Hematopoietic multipotent progenitor cell (in vitro differentiated cells): ENCODE data around the gene PRDM15. TPM values are rescaled to one million over a fixed set of nuclear protein-coding genes. Genes with fewer than 3 reads are reported as not detected.
A peak's percentile ranks its signal among the peaks of the same experiment; 100 is the strongest.

Source experiments
- DNase-seq, 3 donors: peaks; one replicate each; pipeline ENCODE4 v3.0.0-alpha.2; 2011 to 2015; ENCODE audit warnings: low read depth in 2 of 3, low spot score in 2 of 3
- total RNA-seq: library from RNA; depleted of rRNA; stranded (reverse); fragments of >200 nt; gene quantifications from one replicate; pipeline ENCODE4 v1.2.3, GENCODE V29; 2012

PRDM15 gene, protein sequence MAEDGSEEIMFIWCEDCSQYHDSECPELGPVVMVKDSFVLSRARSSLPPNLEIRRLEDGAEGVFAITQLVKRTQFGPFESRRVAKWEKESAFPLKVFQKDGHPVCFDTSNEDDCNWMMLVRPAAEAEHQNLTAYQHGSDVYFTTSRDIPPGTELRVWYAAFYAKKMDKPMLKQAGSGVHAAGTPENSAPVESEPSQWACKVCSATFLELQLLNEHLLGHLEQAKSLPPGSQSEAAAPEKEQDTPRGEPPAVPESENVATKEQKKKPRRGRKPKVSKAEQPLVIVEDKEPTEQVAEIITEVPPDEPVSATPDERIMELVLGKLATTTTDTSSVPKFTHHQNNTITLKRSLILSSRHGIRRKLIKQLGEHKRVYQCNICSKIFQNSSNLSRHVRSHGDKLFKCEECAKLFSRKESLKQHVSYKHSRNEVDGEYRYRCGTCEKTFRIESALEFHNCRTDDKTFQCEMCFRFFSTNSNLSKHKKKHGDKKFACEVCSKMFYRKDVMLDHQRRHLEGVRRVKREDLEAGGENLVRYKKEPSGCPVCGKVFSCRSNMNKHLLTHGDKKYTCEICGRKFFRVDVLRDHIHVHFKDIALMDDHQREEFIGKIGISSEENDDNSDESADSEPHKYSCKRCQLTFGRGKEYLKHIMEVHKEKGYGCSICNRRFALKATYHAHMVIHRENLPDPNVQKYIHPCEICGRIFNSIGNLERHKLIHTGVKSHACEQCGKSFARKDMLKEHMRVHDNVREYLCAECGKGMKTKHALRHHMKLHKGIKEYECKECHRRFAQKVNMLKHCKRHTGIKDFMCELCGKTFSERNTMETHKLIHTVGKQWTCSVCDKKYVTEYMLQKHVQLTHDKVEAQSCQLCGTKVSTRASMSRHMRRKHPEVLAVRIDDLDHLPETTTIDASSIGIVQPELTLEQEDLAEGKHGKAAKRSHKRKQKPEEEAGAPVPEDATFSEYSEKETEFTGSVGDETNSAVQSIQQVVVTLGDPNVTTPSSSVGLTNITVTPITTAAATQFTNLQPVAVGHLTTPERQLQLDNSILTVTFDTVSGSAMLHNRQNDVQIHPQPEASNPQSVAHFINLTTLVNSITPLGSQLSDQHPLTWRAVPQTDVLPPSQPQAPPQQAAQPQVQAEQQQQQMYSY
- 13.5 TPM for total RNA-seq

DNA sequence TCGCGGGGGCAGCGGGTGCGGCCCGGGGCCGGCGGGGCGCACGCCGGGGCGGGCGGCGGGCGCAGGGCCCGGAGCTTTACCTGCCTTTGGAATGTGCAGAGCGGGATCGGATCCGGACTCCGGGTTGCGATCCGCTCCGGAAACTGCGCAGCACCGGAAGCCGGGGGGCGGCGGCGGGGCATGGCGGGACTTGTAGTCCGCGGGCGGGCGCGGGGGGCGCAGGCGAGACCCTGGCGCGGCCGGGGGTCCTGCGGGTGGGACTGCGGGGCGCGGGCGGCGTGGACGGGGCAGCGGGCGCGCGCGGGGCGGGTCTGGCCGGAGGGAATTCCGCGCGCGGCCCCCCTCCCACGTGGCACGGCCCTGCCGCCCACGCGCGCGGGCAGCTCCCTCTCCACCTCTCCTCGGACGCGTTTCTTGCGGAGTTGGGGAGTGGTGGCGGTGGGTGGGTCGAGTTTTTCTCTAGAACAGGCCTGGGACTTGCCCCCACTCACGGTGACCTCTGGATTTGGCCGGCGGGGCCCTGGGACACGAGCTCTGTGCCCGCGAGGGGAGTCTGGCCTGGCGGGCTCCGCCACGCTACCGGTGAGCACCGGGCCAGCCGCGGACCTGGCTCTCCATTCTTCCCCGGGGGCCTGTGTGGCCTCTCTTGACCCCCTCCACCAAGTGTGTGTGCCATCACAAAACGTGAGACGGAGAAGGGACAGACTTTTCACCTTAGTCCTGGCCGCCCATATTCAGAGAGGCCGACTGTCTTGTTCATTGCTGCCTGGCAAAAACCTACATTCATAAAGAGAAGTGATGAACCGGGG is at the start of gene PRDM15:
Gene PRDM15 (minus strand): TSS at position 155 of the 809 bp plus-strand sequence. CDS start 18,981 bp downstream, outside the sequence.
- DNase-seq, result peak; percentile 31 to 81 (median 80)

DNA sequence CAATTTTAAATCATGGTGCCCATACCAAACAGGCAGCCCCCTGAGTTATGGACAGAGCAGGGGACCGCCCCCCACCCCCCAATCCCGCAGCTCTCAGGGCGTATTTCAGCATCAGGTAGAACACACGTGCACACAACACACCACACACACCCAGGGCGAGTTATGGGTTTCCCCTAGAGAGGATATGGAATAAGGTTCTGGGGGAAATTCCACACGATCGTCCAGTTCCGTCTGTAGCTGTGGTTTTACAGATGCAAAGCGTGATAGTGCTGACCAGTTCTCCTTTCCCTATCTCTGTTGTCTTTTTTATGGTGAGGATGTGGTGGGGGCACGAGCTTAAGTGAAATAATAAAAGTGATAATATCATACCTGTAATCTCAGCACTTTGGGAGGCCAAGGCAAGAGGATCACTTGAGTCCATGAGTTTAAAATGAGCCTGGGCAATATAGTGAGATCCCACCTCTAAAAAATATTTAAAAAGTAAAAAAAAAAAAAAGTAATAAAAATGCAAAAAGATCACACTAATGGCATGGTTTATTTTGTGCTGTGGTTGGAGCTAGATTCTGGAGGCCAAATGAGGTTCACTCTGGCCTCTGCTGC is 49.6 kb upstream of the PRDM15 start:
- peak in 2 of 3 donors; percentile 83 for DNase-seq

DNA sequence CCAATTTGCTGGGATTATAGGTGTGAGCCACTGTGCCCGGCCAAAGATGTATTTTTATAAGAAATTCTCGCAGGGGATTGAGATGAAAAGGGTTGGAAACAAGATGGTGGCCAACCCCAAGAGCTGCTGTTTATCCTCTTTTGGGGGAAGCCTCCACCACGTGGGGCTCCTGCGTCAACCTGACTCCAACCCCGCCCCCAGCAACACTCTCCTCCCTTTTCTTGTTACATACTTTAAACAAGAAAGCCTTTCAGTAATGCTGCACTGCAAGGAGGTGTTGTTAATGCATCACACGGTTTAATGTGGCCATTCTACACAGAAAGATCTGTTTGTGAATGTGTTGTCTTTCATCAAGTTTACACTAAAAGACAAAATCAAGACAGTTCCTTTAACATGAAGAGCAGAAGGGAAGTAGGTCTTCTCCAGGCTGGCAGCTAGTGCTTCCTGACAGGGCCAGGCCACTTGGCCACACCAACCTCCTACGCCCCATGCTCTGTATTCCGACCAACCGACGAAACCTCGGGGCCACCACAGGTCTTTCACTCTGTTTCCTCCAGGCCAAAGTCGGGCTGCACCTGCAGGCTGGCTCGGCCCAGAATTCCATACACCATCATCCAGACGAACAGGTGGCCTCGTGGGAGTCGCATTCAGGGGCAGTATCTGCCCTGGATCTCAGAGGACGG is 48.7 kb upstream of the PRDM15 start:
- DNase-seq, result peak in 2 of 3 donors; percentile 20 to 26

DNA sequence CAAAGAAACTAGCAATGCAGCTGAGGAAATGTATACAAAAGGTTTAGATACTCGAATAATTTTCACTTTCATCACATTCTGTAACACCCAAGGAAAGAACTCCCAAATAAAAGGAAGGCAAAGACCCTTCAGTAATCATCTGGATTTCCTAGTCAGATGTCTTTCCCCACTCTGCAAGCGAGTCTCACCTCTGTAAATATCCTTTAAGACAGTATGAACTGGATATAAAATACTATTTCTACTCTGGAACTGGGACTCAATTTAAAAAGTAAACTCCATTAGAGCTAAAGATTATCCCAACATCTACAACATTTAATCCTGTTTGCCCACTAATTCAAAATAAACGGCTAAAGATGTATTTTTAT is 47.6 kb upstream of the PRDM15 start:
- DNase-seq, result no peak

DNA sequence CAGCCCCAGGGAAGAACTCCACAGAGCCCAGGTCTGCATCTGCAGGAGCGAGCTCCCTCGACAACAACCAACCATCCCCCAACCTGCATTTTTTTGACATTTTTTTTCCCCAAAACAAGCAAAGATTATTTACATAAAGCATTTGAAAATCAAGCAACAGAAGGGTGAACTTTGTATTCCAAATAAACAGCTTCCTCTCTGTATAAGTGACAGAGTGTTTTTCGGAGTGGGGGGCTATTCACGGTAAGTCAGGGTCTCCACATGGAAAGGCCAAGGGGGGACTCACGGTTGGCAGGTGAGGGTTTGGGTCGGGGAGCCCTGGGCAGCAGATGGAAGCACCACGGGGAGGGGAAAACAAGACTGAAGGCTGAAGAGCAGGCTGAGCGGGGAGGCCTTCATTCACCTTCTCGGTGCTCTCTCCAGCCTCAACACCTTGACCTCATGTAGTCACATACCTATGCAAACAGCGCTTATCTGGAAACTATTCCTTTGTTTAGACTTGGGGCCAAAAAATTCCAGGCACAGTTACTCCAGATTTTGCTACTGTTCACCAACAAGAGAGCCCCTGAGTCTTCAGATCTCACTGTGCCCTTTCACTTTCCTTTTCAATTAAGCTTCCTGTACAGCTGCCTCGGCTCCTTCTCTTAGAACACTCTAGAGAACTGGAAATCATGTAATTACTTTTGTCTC is 47.1 kb upstream of the PRDM15 start:
- peak; percentile 11 to 68 (median 66) for DNase-seq

DNA sequence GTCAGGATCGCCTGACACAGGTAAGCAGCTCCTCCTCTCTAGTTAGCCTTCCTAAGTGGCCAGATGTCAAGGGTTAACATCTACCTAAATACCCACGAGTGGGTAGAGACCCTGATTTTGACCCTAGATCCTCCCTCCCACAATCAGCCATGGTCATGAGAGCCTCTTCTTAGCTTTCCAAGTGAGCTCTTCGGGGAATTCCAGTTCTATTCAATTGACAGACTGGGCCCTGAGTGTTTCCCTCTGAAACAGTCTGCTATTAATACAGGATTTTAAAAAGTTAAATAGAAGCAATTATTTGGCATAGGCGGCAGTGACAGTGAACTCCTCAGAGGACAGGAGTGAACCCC is 46.6 kb upstream of the PRDM15 start:
- no peak for DNase-seq

DNA sequence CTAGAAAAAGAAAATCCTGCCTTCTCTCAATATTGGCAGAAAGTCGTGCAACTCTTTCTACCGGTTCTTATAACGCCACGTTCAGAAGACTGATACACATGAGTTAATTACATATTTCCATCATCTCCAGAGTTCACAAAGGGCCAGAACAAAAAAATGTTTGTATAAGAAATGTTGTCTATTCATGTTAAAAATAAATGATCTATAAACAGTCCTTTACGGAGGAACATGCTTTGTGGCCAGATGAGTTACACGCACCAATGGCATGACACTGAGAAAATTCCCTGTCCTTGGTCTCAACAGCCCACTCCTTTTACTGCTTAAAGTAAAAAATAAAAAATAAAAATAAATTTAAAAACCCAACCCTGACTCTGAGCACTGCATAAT is 45.2 kb upstream of the PRDM15 start:
- no peak for DNase-seq

DNA sequence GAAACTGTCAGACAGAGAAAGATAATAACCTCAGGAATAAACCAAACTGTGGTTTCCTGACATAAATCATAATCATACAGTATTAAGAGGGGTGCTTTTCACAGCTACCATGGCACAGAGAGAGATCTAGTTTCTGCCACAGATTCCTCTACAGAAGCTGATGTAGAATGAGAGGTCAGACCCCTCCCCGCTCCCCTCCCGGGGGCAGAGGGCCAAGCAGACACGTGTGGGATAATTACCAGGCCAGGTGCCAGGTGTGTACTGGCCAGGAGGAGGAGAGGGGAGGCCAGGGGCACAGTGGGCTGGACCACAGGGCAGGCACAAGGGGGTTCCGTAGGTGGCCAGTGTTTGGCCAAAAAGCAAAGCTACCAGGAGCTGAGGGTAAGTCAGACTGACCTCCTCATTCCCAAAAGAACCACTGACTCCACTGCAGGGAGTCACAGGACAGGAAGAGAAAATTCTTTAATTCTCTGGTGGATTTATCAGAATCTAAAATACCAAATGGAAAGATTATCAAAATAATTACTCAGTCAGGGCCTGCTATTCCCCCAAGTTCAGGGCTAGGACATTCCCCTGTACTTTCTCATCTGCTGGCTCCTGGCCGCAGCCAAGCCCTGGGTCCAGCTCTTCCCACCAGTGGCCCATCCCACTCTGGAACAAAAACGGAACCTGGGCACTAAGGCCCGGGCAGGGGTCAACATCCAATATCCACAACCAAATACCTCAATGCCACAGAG is 44.7 kb upstream of the PRDM15 start:
- peak in 2 of 3 donors; percentile 57 to 82 for DNase-seq

DNA sequence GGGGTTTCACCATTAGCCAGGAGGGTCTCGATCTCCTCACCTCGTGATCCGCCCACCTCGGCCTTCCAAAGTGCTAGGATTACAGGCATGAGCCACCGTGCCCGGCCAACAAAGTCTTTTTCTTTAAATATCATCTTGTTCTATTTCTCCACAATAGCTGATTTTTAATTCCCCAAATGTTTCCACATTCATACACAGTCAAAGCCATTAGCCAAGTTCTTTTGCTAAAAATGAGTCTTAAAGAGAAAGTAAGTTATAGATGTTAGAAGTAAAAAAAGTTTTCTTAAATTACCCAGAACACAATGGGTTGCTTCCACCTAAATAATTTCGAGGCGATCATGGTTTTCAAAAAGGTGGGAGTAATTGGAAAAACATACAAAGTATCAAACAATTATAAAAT is 44.0 kb upstream of the PRDM15 start:
- DNase-seq, result no peak

DNA sequence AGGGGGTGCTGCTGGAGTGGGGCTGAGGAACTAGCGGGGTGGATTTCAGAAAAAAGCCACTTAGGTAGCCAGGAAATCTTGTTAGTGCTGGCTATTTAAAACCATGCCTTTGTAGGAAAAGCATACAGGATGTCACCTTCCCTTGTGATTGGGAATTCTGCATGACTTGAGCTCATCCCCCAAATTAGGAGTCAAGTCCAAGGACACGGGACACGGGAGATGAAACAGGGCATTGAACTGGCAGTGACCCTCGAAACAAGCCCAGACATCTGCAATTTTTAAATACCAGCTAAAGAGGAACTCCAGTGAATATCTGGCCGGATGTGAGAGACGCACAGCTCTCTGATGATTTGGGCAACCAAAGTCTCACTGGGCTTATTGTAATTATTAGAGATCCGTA is 41.9 kb upstream of the PRDM15 start:
- peak in 2 of 3 donors; percentile 55 to 67 for DNase-seq

DNA sequence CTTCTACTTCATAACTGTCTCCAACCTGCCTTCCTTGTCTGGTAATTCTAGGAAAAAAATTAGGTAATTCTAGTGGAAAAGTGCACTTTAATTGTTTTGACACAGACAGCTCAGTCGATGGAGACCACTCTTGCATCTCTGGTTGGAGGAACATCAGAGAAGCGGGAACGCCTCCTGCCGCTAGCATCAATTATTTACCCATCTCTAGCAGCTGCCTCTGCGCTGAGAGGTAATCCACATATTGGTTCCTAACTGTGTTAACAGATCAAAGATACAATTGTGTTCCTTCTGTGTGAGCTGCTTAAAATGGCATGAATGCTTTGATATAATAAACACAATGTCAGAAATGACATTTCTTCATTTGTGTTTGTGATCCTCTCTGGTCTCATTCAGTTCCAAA is 41.3 kb upstream of the PRDM15 start:
- DNase-seq, result no peak

DNA sequence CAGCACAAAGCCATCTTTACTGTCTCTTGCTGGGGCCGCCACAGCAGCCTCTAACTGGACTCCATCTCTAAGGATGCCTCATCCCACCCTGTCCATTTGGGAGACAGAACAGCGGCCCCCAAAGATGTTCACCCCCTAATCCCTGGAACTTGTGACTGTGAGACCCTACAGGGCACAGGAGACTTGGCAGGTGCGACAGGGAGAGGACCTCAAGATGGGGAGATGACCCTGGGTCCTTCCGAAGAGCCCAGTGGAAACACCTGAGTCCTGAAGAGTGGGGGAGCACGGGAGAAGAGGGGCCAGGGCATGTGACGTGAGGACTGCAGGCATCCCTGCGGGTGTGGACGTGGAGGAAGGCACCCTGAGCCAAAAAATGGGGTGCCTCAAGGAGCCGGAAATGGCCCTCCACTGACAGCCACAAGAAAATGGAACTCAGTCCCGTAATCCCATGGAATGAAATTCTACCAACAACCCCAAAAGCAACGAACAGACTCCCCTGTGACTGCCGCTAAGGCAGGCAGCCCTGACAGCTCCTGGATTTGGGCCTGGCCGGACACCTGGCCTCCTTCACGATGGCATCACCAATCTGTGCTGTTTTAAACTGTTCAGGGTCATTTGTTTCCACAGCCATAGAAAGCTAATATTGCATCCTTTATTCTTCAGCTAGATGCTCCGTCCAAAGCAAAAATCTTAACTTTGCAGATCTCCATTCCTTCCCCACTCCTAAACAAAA is 40.7 kb upstream of the PRDM15 start:
- no peak for DNase-seq

DNA sequence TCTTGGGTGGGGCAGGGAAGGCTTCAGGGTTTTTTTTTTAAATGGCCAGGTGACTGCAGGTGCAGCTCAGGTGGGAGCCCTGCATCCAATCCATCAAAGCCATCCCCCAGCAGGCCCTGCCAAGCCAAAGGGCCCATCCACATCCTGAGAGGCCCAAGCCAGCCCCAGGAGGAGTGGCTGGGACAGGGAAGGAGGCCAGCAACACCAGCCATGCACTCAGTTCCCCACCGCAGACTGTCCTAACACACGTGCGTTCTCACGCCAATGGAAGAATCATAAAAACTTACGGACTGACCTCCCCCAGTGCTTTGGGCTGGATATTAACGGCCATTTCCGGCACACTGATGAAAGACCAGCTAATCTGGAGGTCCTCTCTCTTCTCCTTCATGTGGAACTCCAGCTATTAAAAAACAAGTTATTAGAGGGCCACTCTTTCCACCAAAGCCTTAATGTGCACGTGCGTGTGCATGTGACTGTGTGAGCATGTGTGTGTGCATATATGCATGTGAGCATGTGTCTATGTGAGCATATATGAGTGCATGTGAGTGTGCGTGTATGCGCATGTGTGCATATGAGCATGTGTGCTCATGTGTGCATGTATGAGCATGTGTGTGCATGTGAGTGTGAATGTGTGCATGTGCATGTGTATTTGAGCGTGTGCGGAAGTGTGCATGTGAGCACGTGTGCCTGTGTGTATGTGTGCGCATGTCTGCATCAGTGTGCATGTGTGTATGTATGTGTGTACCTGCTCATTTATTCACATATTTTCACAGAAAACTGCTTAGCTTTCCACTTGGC is 39.6 kb upstream of the PRDM15 start:
- no peak for DNase-seq

DNA sequence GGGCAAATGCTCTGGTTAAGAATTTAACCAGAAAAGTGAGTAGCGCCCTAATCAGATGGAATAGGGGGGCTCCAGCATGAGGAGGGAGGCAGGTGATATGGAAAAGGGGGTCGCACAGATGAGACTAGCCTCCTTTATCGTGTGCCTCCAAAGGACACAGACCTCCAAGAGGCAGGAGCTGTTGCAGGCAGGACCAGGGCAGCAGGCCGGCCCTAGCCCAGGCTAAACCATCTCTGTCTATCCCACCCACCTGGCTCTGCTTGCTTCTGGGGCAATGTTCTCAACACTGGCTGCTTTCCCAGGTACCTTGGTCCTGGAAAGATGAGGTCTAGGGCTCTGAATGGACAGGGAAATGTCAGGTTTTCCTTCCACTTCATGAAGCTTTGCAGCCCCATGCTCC is 38.4 kb upstream of the PRDM15 start:
- DNase-seq, result no peak

DNA sequence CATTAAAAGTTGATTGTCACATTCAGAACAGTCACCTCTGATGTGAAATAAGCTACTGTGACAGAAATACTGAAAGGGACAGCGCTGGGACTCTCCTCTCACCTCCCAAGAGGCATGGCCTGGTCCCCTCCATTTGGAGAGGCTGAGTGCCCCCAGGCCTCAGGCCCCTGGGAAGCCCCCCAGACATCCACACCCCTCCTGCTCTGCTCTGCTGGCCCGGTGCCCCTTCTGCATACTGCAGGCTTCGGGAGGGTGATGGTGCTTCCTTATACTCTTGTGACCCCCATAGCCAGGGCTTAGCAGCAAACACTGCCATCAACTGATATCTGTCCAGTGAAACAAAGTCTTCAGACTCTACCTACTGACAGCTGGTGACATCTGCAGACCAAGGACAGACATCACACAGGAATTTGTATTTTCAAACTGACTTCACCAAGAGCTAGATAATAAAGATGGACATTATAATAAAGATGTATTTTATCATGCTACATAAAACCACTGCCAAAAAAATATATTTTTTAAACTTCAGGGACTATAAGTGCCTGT is 37.8 kb upstream of the PRDM15 start:
- DNase-seq, result peak in 1 of 3 donors; percentile 26

DNA sequence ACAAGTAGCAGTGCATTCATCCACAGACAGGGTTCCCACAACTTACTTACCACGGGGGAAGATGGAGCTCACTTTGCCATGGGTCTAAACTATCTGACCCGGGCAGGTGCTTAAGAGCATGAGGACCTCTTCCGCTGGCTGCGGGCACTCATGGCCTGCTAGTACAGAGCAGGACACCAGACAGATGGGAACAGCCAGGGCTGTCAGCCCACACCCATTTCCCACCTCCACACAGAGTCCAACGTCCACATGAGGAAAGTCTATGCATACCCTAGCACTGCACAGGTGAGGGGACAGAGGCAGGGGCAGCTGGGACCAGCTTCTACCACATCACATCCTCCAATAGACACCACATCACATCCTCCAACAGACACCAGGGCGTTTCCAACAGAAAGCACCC is 35.8 kb upstream of the PRDM15 start:
- no peak for DNase-seq
